Stimulated activated CD8-positive, alpha-beta memory T cell treated with anti-CD3 and anti-CD28 coated beads, Interleukin-12 subunit alpha, Interleukin-12 subunit beta, amount 100 ng/mL, for 1 hour (primary cell): ENCODE measurements around the gene PF4V1.

Experiments used
- DNase-seq: peaks from one replicate; pipeline ENCODE4 v3.0.0-alpha.2; 2020; ENCODE audit warnings: low read depth

Gene PF4V1

GRCh38 chr4:73847526-73848182, 5.4 kb upstream of the PF4V1 start:
- no peak for DNase-seq

DNA sequence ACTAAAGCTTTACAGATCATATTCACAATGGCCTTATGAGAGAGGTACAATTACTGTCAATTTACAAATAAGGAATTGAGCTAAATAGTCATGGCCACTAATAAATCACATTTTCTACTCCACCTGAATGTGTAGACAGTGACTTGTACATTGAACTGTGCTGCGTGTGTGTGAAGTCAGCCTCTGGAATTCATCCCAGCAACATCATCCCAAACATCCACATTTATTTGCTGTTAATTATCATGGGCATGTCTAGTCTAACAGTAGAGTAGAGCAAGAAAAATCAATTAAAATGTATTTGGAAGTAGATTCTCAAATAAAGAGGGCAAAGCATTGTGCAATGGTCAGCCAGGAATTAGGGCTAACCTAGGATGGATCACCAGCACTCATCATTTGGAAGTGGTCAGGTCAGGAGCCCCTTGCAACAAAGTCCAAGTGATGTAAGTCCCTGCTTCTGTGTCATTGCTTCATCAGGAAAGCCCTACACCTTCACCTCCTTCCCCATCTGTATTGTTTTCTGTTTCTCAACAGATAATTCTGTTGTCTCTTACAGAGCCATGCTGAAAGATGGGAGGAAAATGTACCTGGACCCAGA, 4.8 kb upstream of the PF4V1 start:
- DNase-seq, result no peak

- no peak for DNase-seq
Measured at GRCh38 chr4:73850261-73850970, 2.7 kb upstream of the PF4V1 start.

GRCh38 chr4:73851293-73851692, 1.8 kb upstream of the PF4V1 start:
- DNase-seq, result no peak

- no peak for DNase-seq
Measured at GRCh38 chr4:73852771-73853170, 325 bp upstream of the PF4V1 start.

DNA sequence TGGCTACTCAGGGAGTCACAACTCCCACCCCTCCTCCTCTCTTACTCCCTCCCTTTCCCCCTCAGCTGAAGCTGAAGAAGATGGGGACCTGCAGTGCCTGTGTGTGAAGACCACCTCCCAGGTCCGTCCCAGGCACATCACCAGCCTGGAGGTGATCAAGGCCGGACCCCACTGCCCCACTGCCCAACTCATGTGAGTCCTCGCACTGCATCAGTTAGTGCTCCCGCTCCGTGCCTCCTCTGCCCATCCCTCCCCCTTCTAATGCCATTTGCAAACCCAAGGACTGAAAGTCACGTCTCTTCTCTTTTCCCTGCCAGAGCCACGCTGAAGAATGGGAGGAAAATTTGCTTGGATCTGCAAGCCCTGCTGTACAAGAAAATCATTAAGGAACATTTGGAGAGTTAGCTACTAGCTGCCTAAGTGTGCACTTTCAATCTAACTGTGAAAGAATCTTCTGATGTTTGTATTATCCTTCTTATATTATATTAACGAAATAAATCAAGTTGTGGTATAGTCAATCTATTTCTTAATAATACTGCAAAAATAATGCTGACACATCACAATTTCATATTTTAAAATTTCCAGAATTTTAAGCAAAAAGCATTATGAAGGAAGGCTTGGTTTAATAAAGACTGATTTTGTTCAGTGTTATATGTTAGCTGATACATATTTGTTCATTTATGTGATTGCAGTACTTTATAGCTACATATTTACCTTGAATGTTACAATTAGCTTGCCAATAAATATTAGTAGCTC, 800 bp downstream of the PF4V1 start:
- DNase-seq, result no peak

DNA sequence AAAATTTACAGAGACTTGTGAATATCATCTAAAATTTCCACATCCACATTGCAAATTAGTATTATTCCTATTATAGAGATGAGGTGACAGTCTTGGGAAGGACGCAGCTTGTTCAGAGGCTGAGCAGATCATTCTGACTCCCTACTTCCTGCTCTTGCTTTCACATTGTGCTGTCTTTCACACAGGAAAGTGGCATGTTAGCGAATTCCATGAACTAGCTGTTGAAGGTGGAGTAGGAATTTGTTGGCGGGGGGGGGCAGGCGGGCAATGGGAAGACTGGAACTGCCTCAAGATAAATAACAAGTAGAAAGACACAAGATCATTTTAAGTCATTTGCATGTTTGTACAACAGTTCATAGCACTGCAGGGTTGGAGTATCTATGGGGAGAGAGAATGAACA, 2.3 kb downstream of the PF4V1 start:
- no peak for DNase-seq

DNA sequence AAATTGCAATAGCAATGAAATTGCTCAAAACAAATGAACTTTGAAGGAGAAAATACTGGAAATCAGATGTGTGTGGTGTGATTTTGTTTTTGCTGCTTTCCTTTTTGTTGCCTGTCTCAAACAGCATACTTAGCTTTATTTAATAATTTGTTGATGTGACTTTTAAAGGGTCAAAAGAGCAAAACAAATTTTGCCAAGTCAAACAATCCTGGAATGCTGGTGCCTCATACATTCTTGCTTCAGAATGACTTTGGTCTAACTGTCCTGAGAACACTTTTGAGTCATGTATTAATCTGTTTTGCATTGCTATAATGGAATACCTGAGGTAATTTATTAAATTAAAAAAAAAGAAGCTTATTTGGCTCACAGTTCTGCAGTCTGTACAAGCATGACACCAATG, 3.4 kb downstream of the PF4V1 start:
- DNase-seq, result no peak

- DNase-seq, result no peak
Measured at GRCh38 chr4:73859614-73860088, 6.6 kb downstream of the PF4V1 start.

DNA sequence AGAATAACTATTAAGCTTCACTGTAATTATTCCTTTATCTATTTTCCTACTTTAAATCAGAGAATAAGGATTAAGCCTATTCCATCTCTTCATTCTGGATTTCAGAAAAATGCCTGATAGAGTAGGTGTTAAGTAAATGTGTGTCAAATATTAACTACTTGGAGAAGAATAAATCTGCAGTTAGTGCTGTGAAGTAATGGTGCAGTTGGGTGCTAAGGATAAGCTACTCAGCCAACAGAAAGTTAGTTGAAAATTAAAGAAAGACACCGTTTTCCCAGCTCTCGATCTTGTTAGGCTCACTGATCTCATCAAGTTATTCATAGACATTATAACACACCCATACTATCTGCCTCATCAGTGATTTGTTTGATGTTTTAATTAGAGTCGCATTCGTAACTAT, 7.1 kb downstream of the PF4V1 start:
- no peak for DNase-seq

GRCh38 chr4:73860917-73861316, 7.8 kb downstream of the PF4V1 start:
- DNase-seq, result no peak

DNA sequence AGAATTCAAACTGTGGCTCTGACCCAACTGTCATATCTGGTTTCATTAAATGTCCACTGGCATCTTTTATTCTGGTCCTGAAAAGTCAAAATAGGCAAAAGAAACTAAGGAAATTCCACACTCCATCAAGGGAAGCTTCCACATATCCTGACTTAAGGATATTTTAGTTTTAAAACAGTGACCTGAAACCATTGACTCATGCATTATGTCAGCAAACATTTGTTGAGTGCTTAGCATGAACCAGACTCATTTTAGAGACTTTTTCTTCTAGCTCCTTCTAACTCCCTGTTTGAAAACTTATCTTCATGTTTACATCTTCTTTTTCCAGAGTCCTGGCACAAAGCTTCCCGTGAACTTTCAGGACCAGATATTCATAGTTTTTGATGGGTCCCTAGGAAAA, 9.2 kb downstream of the PF4V1 start:
- DNase-seq, result no peak

- DNase-seq, result no peak
Measured at GRCh38 chr4:73864365-73864764, 11.3 kb downstream of the PF4V1 start.

DNA sequence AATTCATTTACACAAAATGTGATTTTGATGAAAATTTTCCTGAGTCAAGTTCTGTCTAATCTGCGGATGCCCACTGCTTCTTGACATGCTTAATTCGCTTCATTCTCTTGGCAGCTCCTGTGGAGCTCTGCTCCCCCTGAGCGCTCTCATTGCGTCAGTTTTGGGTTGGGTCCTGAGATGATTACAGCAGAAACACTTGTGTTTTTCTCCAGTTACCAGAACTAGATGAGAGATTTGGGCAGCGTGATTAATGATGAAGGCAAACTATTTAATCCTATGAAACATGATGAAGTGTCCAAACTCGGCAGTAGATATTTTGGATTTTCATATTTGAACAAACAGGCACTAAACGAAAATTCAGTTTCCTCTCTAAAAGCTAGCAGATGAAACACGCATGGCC, 11.9 kb downstream of the PF4V1 start:
- DNase-seq, result no peak

- DNase-seq, result no peak
Measured at GRCh38 chr4:73865431-73866096, 12.5 kb downstream of the PF4V1 start.

DNA sequence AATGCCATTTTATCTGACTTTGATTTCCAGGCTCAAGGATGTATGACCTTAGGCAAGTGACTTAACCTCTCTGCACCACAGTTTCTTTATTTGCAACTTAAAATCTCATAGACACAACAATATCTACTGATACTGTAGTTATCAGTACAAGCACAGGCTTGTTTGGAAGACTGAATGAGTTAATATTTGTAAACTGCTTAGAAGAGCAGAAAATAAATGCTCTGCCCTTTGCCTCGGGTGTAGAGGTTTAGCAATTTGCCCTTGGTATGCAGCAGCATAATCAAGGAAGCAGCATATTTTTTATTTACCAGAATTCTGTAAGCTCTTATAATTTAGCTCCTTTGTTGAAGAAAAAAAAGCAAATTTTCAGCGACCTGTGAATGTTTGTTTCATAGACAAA, 13.2 kb downstream of the PF4V1 start:
- DNase-seq, result no peak

- DNase-seq, result no peak
Measured at GRCh38 chr4:73867783-73868182, 14.7 kb downstream of the PF4V1 start.

DNA sequence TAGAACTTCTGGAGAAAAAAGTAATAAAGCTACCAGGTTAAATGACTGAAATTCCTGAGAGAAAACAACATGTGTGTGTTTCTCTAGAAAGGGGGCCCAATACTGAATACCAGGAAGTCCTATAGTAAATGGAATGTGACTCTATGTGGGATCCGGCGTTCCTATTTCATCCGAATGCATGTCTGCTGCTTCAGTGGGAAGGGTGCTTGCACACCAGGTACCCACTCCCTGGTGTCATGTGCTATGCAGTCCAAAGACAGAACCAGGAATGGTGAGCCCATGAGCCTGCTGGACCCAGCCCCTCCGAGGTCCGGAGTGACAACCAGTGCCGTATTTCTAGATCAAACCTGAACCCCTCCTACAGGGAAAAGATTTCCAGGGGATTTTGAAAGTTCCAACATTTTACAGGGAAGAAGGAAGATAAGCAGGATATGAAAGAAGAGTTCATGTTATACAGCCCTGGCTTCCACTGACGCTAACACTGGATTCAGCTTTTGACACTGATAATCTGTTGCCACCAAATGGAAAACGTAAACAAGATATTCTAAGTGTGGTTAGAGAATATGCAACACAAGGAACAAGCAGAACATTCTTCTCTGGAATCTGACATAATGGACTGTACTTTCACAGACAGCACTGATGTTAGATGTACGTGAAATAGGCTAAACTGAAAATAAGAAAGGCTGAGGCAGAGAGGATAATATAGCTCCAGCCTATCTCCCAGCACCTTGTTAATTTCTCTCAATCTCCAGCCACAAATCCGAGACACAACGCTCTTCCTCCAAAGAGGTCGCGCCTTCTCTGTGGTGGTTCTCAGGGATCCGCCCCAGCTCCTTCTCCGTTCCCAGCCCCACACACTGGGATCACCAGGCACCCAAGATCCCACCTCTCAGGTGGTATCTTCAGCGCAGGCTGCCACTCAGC, 15.4 kb downstream of the PF4V1 start:
- no peak for DNase-seq

DNA sequence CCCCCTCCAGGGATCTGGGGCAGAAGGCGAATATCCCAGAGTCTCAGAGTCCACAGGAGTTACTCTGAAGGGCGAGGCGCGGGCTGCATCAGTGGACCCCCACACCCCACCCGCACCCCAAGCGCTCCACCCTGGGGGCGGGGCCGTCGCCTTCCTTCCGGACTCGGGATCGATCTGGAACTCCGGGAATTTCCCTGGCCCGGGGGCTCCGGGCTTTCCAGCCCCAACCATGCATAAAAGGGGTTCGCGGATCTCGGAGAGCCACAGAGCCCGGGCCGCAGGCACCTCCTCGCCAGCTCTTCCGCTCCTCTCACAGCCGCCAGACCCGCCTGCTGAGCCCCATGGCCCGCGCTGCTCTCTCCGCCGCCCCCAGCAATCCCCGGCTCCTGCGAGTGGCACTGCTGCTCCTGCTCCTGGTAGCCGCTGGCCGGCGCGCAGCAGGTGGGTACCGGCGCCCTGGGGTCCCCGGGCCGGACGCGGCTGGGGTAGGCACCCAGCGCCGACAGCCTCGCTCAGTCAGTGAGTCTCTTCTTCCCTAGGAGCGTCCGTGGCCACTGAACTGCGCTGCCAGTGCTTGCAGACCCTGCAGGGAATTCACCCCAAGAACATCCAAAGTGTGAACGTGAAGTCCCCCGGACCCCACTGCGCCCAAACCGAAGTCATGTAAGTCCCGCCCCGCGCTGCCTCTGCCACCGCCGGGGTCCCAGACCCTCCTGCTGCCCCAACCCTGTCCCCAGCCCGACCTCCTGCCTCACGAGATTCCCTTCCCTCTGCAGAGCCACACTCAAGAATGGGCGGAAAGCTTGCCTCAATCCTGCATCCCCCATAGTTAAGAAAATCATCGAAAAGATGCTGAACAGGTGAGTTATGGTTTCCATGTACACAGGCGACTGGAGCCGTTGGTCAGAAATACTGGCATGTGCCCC, 16.3 kb downstream of the PF4V1 start, which contains the start of gene CXCL1:
Gene CXCL1, plus strand, starts transcription at position 264 of the 926 bp plus-strand sequence. Its CDS starts 78 bp downstream, at position 342.
- DNase-seq, result no peak

GRCh38 chr4:73870260-73870659, 17.2 kb downstream of the PF4V1 start:
- no peak for DNase-seq
